ENCODE measurements around the gene SATB2.

- TF ChIP-seq CTCF (IDR thresholded peaks at IDR 0.05 in 8 of 11, conservative IDR thresholded peaks at IDR 0.05 in 3 of 11), result no peak
- TF ChIP-seq POLR2A (IDR thresholded peaks at IDR 0.05), result no peak
These were observed 150.3 kb downstream of the SATB2 start for GRCh38 chr2:199307461-199307860.

Data from spleen (tissue), 7 donors.